WTC11 (cell line): ENCODE data around the gene LRRC8D. TPM values are rescaled to one million over a fixed set of nuclear protein-coding genes. Genes with fewer than 3 reads are reported as not detected.

ENCODE experiments used
- ATAC-seq: fragments of 200-7000 bp; cut with Tn5 transposase; 2 replicates; pipeline ENCODE4 v1.10.0; 2021; ENCODE audit warnings: mild to moderate bottlenecking, moderate library complexity
- CTCF ChIA-PET: fragments of 300-600 bp; sonication (Branson Sonifier 250); formaldehyde crosslinking; loops from one replicate; lab custom pipeline; 2021; ENCODE audit warnings: antibody characterized with exemption; lab: Charles Lee
- POLR2A ChIA-PET: fragments of 350-600 bp; sonication (Branson Sonifier 250); formaldehyde crosslinking; loops from one replicate; lab custom pipeline; 2021; ENCODE audit warnings: antibody characterized with exemption; lab: Charles Lee
- DNase-seq: peaks from one replicate; pipeline ENCODE4 v3.0.0; 2021; ENCODE audit warnings: low spot score
- H3K27ac Mint-ChIP-seq: 2 replicates; pipeline ENCODE4 v1.8.0; 2021; ENCODE audit warnings: mixed read lengths
- H3K27me3 Mint-ChIP-seq: 2 replicates; pipeline ENCODE4 v1.8.0; 2021; ENCODE audit warnings: low read depth, mild to moderate bottlenecking, moderate library complexity, mixed read lengths
- H3K36me3 Mint-ChIP-seq: 2 replicates; pipeline ENCODE4 v1.8.0; 2021; ENCODE audit warnings: mixed read lengths
- H3K4me1 Mint-ChIP-seq: 2 replicates; pipeline ENCODE4 v1.8.0; 2022; ENCODE audit warnings: mixed read lengths
- H3K4me3 Mint-ChIP-seq: 2 replicates; pipeline ENCODE4 v1.8.0; 2021; ENCODE audit warnings: mild to moderate bottlenecking, moderate library complexity, mixed read lengths
- H3K9me3 Mint-ChIP-seq: 2 replicates; pipeline ENCODE4 v1.8.0; 2021; ENCODE audit warnings: mixed read lengths
- ATF1 ChIP-seq: sonication (generic); formaldehyde crosslinking; IDR thresholded peaks from 2 replicates; pipeline ENCODE4 v1.8.1; 2023; ENCODE audit warnings: mild to moderate bottlenecking, moderate library complexity, missing genetic modification reagents
- CREM ChIP-seq: sonication (generic); formaldehyde crosslinking; IDR thresholded peaks from 2 replicates; pipeline ENCODE4 v1.8.1; 2022; ENCODE audit warnings: mild to moderate bottlenecking, missing genetic modification reagents, moderate library complexity
- EMX1 ChIP-seq: fragments of 250-450 bp; sonication (Bioruptor Pico); IDR thresholded peaks from 2 replicates; pipeline ENCODE4 v1.8.0; 2021; ENCODE audit warnings: mild to moderate bottlenecking
- ESRRA ChIP-seq: sonication (generic); formaldehyde crosslinking; IDR thresholded peaks from 2 replicates; pipeline ENCODE4 v1.8.1; 2022; ENCODE audit warnings: mild to moderate bottlenecking, missing genetic modification reagents, borderline replicate concordance
- FOXJ3 ChIP-seq: sonication (generic); formaldehyde crosslinking; IDR thresholded peaks from 2 replicates; pipeline ENCODE4 v1.9.0; 2021; ENCODE audit warnings: missing genetic modification reagents, mild to moderate bottlenecking, borderline replicate concordance
- FOXK1 ChIP-seq: sonication (generic); formaldehyde crosslinking; IDR thresholded peaks from 2 replicates; pipeline ENCODE4 v1.8.0; 2022; ENCODE audit warnings: mild to moderate bottlenecking, moderate library complexity, missing genetic modification reagents
- HMGA2 ChIP-seq: fragments of 250-450 bp; sonication (Bioruptor Pico); IDR thresholded peaks from 2 replicates; pipeline ENCODE4 v1.4.0; 2021; ENCODE audit warnings: mild to moderate bottlenecking, moderate library complexity
- IRF2 ChIP-seq: sonication (generic); formaldehyde crosslinking; IDR thresholded peaks from 2 replicates; pipeline ENCODE4 v1.8.0; 2022; ENCODE audit warnings: low read depth, missing genetic modification reagents, borderline replicate concordance
- JUN ChIP-seq: sonication (generic); formaldehyde crosslinking; IDR thresholded peaks from 2 replicates; pipeline ENCODE4 v1.8.0; 2023; ENCODE audit warnings: mild to moderate bottlenecking, missing genetic modification reagents
- MXD4 ChIP-seq: fragments of 250-450 bp; sonication (Bioruptor Pico); IDR thresholded peaks from 2 replicates; pipeline ENCODE4 v1.8.0; 2021; ENCODE audit warnings: mild to moderate bottlenecking, moderate library complexity, borderline replicate concordance
- NR3C1 ChIP-seq: sonication (generic); formaldehyde crosslinking; conservative IDR thresholded peaks from 2 replicates; pipeline ENCODE4 v1.8.1; 2023; ENCODE audit warnings: low read depth, mild to moderate bottlenecking, missing genetic modification reagents
- RELA ChIP-seq: sonication (generic); formaldehyde crosslinking; IDR thresholded peaks from 2 replicates; pipeline ENCODE4 v1.8.1; 2022; ENCODE audit warnings: missing genetic modification reagents, mild to moderate bottlenecking, borderline replicate concordance
- SMAD3 ChIP-seq: sonication (generic); formaldehyde crosslinking; IDR thresholded peaks from 2 replicates; pipeline ENCODE4 v1.8.0; 2022; ENCODE audit warnings: missing genetic modification reagents, mild to moderate bottlenecking, borderline replicate concordance
- ZNF219 ChIP-seq: sonication (generic); formaldehyde crosslinking; IDR thresholded peaks from 2 replicates; pipeline ENCODE4 v1.8.0; 2023; ENCODE audit warnings: missing genetic modification reagents, mild to moderate bottlenecking, borderline replicate concordance
- ZNF232 ChIP-seq: sonication (generic); formaldehyde crosslinking; IDR thresholded peaks from 2 replicates; pipeline ENCODE4 v1.8.0; 2022; ENCODE audit warnings: mild to moderate bottlenecking, missing genetic modification reagents
- total RNA-seq: library from RNA; stranded (reverse); gene quantifications from 3 replicates; pipeline ENCODE4 v1.2.3, GENCODE V29; 2021
- TF ChIP-seq, protein P1 (sequence below): sonication (generic); formaldehyde crosslinking; IDR thresholded peaks from 2 replicates; pipeline ENCODE4 v1.8.0; 2022; ENCODE audit warnings: missing genetic modification reagents
- TF ChIP-seq, protein P2 (sequence below): sonication (generic); formaldehyde crosslinking; IDR thresholded peaks from 2 replicates; pipeline ENCODE4 v1.8.1; 2023; ENCODE audit warnings: mild to moderate bottlenecking, missing genetic modification reagents, moderate library complexity
- TF ChIP-seq, protein P3 (sequence below): sonication (generic); formaldehyde crosslinking; conservative IDR thresholded peaks from 2 replicates; pipeline ENCODE4 v1.8.1; 2023; ENCODE audit warnings: mild to moderate bottlenecking, low read depth, missing genetic modification reagents, moderate library complexity
- TF ChIP-seq, protein P4 (sequence below): sonication (generic); formaldehyde crosslinking; IDR thresholded peaks from 2 replicates; pipeline ENCODE4 v1.8.1; 2023; ENCODE audit warnings: mild to moderate bottlenecking, missing genetic modification reagents
- TF ChIP-seq, protein P5 (sequence below): sonication (generic); formaldehyde crosslinking; IDR thresholded peaks from 2 replicates; pipeline ENCODE4 v1.8.1; 2022; ENCODE audit warnings: mild to moderate bottlenecking, missing genetic modification reagents, moderate library complexity, borderline replicate concordance
- TF ChIP-seq, protein P6 (sequence below): sonication (generic); formaldehyde crosslinking; IDR thresholded peaks from 2 replicates; pipeline ENCODE4 v1.8.1; 2023; ENCODE audit warnings: mild to moderate bottlenecking, missing genetic modification reagents, moderate library complexity

LRRC8D gene
- total RNA-seq, 1 experiment from 2014 or later = 42.6 TPM

DNA sequence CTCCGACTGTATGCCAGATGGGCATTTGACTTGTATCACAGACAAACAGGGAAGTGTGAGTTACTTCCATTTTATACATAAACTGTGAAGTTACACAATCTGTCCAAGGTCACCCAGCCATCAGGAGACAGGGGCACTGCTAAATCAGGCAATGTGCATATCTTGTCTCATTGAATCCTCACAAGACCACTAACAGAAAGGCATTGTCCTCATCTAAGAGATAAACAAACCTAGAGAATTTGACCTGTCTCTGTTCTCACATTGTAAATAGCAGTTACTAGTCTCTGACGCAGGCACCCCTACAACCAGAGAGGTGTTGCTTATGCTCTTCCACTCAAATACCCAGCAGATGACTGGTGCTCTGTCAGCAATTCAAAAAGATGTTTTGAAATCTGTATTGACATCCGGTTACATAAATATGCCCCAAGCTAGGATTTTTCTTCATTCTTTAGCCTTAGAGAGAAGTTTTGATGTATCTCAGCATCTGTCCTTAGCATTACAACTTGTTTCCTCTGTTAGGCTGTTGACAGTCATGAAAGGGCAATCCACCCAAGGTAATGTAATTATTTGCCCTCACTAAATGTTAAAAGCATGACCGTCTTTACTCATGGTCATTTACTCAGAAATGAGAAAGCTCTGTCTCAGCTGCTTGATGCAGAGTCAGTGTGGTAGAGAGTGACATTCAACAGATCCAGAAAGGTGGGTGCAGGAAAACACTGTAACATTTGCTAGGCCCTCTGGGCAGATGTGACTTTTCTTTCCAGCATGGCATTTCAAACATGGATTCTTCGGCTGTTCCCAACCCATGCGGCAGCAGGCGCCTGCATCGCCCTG lies 122.2 kb downstream of the LRRC8D start:
- ChIA-PET POLR2A (interaction anchor here (1.6 kb wide), 1 partner anchor 122 kb away, joined by 6 read pairs; the partner anchor contains the start of gene LRRC8D), CTCF (no interaction called here)
- no peak overlapping the region for H3K27ac Mint-ChIP-seq
- no peak overlapping the region for H3K4me3 Mint-ChIP-seq
- no peaks in the 10 kb centered on the region for H3K36me3 Mint-ChIP-seq
- no peak for ATAC-seq
- no peak for DNase-seq
- peaks cover 40% of the 10 kb centered on the region for H3K4me1 Mint-ChIP-seq
- H3K27me3 Mint-ChIP-seq = peaks cover 5% of the 10 kb centered on the region
- H3K9me3 Mint-ChIP-seq = no peaks in the 10 kb centered on the region
- TF ChIP-seq HMGA2 (CRISPR knock-in tag) (no peak), CREM (no peak), MXD4 (no peak), ZNF232 (no peak), SMAD3 (CRISPR knock-in tag) (no peak), EMX1 (CRISPR knock-in tag) (no peak), FOXK1 (CRISPR knock-in tag) (no peak), JUN (CRISPR knock-in tag) (no peak)
- TF ChIP-seq, protein P1, sequence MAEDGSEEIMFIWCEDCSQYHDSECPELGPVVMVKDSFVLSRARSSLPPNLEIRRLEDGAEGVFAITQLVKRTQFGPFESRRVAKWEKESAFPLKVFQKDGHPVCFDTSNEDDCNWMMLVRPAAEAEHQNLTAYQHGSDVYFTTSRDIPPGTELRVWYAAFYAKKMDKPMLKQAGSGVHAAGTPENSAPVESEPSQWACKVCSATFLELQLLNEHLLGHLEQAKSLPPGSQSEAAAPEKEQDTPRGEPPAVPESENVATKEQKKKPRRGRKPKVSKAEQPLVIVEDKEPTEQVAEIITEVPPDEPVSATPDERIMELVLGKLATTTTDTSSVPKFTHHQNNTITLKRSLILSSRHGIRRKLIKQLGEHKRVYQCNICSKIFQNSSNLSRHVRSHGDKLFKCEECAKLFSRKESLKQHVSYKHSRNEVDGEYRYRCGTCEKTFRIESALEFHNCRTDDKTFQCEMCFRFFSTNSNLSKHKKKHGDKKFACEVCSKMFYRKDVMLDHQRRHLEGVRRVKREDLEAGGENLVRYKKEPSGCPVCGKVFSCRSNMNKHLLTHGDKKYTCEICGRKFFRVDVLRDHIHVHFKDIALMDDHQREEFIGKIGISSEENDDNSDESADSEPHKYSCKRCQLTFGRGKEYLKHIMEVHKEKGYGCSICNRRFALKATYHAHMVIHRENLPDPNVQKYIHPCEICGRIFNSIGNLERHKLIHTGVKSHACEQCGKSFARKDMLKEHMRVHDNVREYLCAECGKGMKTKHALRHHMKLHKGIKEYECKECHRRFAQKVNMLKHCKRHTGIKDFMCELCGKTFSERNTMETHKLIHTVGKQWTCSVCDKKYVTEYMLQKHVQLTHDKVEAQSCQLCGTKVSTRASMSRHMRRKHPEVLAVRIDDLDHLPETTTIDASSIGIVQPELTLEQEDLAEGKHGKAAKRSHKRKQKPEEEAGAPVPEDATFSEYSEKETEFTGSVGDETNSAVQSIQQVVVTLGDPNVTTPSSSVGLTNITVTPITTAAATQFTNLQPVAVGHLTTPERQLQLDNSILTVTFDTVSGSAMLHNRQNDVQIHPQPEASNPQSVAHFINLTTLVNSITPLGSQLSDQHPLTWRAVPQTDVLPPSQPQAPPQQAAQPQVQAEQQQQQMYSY (CRISPR knock-in tag) = no peak
- TF ChIP-seq, protein P2, sequence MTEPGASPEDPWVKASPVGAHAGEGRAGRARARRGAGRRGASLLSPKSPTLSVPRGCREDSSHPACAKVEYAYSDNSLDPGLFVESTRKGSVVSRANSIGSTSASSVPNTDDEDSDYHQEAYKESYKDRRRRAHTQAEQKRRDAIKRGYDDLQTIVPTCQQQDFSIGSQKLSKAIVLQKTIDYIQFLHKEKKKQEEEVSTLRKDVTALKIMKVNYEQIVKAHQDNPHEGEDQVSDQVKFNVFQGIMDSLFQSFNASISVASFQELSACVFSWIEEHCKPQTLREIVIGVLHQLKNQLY (CRISPR knock-in tag) = no peak
- TF ChIP-seq, protein P3, sequence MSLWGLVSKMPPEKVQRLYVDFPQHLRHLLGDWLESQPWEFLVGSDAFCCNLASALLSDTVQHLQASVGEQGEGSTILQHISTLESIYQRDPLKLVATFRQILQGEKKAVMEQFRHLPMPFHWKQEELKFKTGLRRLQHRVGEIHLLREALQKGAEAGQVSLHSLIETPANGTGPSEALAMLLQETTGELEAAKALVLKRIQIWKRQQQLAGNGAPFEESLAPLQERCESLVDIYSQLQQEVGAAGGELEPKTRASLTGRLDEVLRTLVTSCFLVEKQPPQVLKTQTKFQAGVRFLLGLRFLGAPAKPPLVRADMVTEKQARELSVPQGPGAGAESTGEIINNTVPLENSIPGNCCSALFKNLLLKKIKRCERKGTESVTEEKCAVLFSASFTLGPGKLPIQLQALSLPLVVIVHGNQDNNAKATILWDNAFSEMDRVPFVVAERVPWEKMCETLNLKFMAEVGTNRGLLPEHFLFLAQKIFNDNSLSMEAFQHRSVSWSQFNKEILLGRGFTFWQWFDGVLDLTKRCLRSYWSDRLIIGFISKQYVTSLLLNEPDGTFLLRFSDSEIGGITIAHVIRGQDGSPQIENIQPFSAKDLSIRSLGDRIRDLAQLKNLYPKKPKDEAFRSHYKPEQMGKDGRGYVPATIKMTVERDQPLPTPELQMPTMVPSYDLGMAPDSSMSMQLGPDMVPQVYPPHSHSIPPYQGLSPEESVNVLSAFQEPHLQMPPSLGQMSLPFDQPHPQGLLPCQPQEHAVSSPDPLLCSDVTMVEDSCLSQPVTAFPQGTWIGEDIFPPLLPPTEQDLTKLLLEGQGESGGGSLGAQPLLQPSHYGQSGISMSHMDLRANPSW (CRISPR knock-in tag) = no peak
- TF ChIP-seq, protein P4, sequence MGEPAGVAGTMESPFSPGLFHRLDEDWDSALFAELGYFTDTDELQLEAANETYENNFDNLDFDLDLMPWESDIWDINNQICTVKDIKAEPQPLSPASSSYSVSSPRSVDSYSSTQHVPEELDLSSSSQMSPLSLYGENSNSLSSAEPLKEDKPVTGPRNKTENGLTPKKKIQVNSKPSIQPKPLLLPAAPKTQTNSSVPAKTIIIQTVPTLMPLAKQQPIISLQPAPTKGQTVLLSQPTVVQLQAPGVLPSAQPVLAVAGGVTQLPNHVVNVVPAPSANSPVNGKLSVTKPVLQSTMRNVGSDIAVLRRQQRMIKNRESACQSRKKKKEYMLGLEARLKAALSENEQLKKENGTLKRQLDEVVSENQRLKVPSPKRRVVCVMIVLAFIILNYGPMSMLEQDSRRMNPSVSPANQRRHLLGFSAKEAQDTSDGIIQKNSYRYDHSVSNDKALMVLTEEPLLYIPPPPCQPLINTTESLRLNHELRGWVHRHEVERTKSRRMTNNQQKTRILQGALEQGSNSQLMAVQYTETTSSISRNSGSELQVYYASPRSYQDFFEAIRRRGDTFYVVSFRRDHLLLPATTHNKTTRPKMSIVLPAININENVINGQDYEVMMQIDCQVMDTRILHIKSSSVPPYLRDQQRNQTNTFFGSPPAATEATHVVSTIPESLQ (CRISPR knock-in tag) = no peak

DNA sequence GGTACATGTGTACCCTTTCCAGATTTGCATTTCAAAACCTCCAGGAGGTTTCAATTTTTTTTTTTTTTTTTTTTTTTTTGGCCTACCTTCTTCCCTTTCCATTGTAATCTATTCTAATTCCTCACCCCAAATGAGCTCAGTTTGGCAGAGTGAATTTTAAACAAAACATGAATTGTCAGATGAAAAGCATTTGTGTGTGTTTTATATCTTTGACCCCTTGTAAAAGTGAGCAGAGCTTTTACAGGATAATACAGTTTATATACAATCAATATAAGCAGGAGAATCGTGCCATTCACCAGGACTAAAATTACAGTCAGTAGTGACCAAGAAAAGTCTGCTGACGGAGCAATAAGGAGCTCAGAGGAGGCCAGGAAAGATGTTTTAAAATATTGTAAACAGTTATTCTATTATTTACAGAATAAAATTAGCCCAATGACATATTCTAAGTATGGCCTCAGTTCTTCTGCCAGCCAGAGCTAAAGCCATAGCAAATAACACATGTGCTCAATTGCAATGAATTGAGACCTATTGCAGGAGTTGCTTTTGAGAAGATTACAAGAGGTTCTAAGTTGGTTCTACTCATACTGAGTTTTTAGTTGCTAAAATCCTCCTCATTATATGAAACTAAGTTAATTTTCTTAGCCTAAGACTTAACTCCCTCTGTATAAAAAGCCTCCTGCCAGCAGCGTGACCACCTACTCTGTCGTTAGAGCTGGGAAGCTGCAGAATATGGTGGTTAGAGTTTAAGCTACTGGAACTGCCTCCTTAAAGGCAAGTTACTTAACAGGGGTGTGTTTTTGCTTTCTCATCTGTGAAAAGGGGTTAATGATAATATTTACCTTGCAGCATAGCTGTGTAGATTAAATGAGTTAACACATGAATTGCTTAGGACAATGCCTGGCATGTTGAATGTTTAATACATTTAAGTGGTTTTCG lies 123.3 kb downstream of the LRRC8D start:
- Mint-ChIP-seq H3K27me3 (peaks cover 5% of the 10 kb centered on the region), H3K4me3 (no peak overlapping the region), H3K27ac (no peak overlapping the region), H3K4me1 (peaks cover 29% of the 10 kb centered on the region), H3K36me3 (no peaks in the 10 kb centered on the region), H3K9me3 (no peaks in the 10 kb centered on the region)
- no peak for DNase-seq
- ATAC-seq = no peak
- ChIA-PET POLR2A (interaction anchor here (1.6 kb wide), 1 partner anchor 123 kb away, joined by 6 read pairs; the partner anchor contains the start of gene LRRC8D), CTCF (interaction anchor here (0.6 kb wide), 3 partner anchors 102 to 859 kb away, joined by 3 to 5 read pairs (median 3); no protein-coding TSS in a partner anchor)
- TF ChIP-seq, protein P5, sequence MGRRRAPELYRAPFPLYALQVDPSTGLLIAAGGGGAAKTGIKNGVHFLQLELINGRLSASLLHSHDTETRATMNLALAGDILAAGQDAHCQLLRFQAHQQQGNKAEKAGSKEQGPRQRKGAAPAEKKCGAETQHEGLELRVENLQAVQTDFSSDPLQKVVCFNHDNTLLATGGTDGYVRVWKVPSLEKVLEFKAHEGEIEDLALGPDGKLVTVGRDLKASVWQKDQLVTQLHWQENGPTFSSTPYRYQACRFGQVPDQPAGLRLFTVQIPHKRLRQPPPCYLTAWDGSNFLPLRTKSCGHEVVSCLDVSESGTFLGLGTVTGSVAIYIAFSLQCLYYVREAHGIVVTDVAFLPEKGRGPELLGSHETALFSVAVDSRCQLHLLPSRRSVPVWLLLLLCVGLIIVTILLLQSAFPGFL (CRISPR knock-in tag) = no peak
- TF ChIP-seq ZNF219 (no peak), NR3C1 (CRISPR knock-in tag) (no peak), IRF2 (no peak), SMAD3 (CRISPR knock-in tag) (no peak), ATF1 (CRISPR knock-in tag) (no peak), RELA (no peak), FOXJ3 (CRISPR knock-in tag) (no peak), ESRRA (CRISPR knock-in tag) (no peak), ZNF232 (no peak)
- TF ChIP-seq, protein P6, sequence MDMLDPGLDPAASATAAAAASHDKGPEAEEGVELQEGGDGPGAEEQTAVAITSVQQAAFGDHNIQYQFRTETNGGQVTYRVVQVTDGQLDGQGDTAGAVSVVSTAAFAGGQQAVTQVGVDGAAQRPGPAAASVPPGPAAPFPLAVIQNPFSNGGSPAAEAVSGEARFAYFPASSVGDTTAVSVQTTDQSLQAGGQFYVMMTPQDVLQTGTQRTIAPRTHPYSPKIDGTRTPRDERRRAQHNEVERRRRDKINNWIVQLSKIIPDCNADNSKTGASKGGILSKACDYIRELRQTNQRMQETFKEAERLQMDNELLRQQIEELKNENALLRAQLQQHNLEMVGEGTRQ (CRISPR knock-in tag) = no peak
